Mucosa of rectum (tissue), 2 donors: ENCODE measurements around the gene USP43.
"Not testable (repeated sequence)": the region's sequence is repeated elsewhere in the genome, so short reads cannot be mapped to it uniquely, and the experiment has no call there.

Source experiments
- H3K27ac ChIP-seq, 2 donors: one replicate each; pipeline ENCODE4 v1.7.0; 2013; ENCODE audit warnings: inconsistent platforms in 2 of 2, low read depth in 2 of 2, low read length in 2 of 2
- H3K27me3 ChIP-seq, 2 donors: one replicate each; pipeline ENCODE4 v1.7.0; 2013; ENCODE audit warnings: low read length in 2 of 2; ENCODE audit not compliant: control insufficient read depth in 2 of 2, insufficient read depth in 2 of 2
- H3K36me3 ChIP-seq, 2 donors: one replicate each; pipeline ENCODE4 v1.7.0; 2013; ENCODE audit warnings: low read length in 2 of 2; ENCODE audit not compliant: control insufficient read depth in 2 of 2, insufficient read depth in 2 of 2
- H3K4me1 ChIP-seq, 2 donors: one replicate each; pipeline ENCODE4 v1.7.0; 2013; ENCODE audit warnings: low read length in 2 of 2, mild to moderate bottlenecking in 1 of 2; ENCODE audit not compliant: control insufficient read depth in 2 of 2, insufficient read depth in 2 of 2
- H3K4me3 ChIP-seq, 2 donors: one replicate each; pipeline ENCODE4 v1.7.0; 2013; ENCODE audit warnings: low read length in 2 of 2
- H3K9ac ChIP-seq, 2 donors: one replicate each; pipeline ENCODE4 v1.7.0; 2013; ENCODE audit warnings: low read length in 2 of 2, low read depth in 1 of 2, mild to moderate bottlenecking in 1 of 2
- H3K9me3 ChIP-seq, 2 donors: one replicate each; pipeline ENCODE4 v1.7.0; 2013; ENCODE audit warnings: low read length in 2 of 2; ENCODE audit not compliant: control insufficient read depth in 2 of 2
- donor health status: healthy.
- donor health status: Normal muscosa, but diverticular disease.

The USP43 gene

GRCh38 chr17:9644910-9645751 lies at the start of gene USP43:
USP43 (plus strand) TSS chr17:9645517; CDS start chr17:9645633, 116 bp downstream.
- Histone ChIP-seq H3K36me3 (no peaks in the 10 kb centered on the region), H3K27ac (peak within 1 kb of the TSS; percentile 97 to 98), H3K27me3 (peaks cover 0 to 7% of the 10 kb centered on the region in 2 donors)

GRCh38 chr17:9597638-9598037 lies 47.7 kb upstream of the USP43 start:
- H3K4me3 ChIP-seq, H3K9me3 ChIP-seq, H3K27me3 ChIP-seq, H3K36me3 ChIP-seq, H3K27ac ChIP-seq, H3K4me1 ChIP-seq, H3K9ac ChIP-seq: not testable (repeated sequence)

More at GRCh38 chr17:9644910-9645751, at the start of gene USP43:
- Histone ChIP-seq H3K4me1 (peaks cover 3 to 13% of the 10 kb centered on the region in 2 donors), H3K9me3 (no peaks in the 10 kb centered on the region), H3K4me3 (peak within 1 kb of the TSS; percentile 86 to 88), H3K9ac (peak within 1 kb of the TSS; percentile 92 to 94)

- Histone ChIP-seq H3K4me1 (no peaks in the 10 kb centered on the region), H3K27ac (no peak overlapping the region), H3K4me3 (no peak overlapping the region), H3K9me3 (no peaks in the 10 kb centered on the region), H3K36me3 (no peaks in the 10 kb centered on the region), H3K27me3 (no peaks in the 10 kb centered on the region), H3K9ac (no peak overlapping the region)
Observed at GRCh38 chr17:9598661-9599060, 46.7 kb upstream of the USP43 start.

- not testable (repeated sequence) for H3K27me3 ChIP-seq, H3K9me3 ChIP-seq, H3K27ac ChIP-seq, H3K4me1 ChIP-seq, H3K36me3 ChIP-seq, H3K4me3 ChIP-seq, H3K9ac ChIP-seq
Observed at GRCh38 chr17:9604583-9604982, 40.7 kb upstream of the USP43 start.

- Histone ChIP-seq H3K9ac (no peak overlapping the region), H3K27me3 (no peaks in the 10 kb centered on the region), H3K4me1 (no peaks in the 10 kb centered on the region), H3K27ac (no peak overlapping the region), H3K9me3 (no peaks in the 10 kb centered on the region), H3K4me3 (no peak overlapping the region), H3K36me3 (no peaks in the 10 kb centered on the region)
Observed at GRCh38 chr17:9606453-9606852, 38.9 kb upstream of the USP43 start.

DNA sequence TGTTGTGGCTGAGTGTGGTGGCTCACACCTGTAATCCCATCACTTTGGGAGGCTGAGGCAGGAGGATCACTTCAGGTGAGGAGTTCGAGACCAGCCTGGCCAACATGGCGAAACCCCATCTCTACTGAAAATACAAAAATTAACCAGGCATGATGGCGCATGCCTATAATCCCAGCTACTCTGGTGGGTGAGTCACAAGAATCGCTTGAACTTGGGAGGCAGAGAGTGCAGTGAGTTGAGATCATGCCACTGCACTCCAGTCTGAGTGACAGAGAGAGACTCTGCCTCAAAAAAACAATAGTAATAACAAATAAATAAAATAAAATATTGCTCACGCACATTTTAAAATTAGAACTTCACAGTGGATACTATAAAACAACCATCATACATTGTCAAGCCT lies 38.3 kb upstream of the USP43 start:
- H3K27me3 ChIP-seq, H3K4me3 ChIP-seq, H3K9me3 ChIP-seq, H3K4me1 ChIP-seq, H3K36me3 ChIP-seq, H3K9ac ChIP-seq, H3K27ac ChIP-seq: not testable (repeated sequence)

DNA sequence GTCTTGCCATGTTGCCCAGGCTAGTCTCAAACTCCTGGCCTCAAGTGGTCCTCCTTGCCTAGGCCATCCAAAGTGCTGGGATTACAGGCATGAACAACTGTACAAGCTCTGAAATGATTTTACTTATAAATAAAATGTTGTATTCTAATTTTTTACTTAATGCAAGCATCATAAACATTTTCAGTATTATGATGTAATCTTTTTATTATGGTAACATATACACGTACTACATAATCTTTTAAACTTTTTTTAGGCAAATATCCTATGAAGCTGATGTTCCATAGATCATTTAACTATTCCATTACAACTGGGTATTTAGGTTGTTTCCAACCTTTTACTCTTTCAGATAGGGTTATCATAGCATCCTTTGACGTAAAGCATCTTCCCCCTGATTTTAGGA lies 33.8 kb upstream of the USP43 start:
- Histone ChIP-seq H3K27ac (no peak overlapping the region), H3K27me3 (peaks cover 0 to 3% of the 10 kb centered on the region in 2 donors), H3K4me1 (no peaks in the 10 kb centered on the region), H3K36me3 (no peaks in the 10 kb centered on the region), H3K9ac (no peak overlapping the region), H3K4me3 (no peak overlapping the region), H3K9me3 (no peaks in the 10 kb centered on the region)

GRCh38 chr17:9612006-9612405 lies 33.3 kb upstream of the USP43 start:
- Histone ChIP-seq H3K4me1 (no peaks in the 10 kb centered on the region), H3K27ac (no peak overlapping the region), H3K9me3 (no peaks in the 10 kb centered on the region), H3K36me3 (no peaks in the 10 kb centered on the region), H3K4me3 (no peak overlapping the region), H3K27me3 (peaks cover 0 to 3% of the 10 kb centered on the region in 2 donors), H3K9ac (no peak overlapping the region)

GRCh38 chr17:9615486-9615885 lies 29.8 kb upstream of the USP43 start:
- no peak overlapping the region for H3K4me3 ChIP-seq
- H3K4me1 ChIP-seq, result no peaks in the 10 kb centered on the region

DNA sequence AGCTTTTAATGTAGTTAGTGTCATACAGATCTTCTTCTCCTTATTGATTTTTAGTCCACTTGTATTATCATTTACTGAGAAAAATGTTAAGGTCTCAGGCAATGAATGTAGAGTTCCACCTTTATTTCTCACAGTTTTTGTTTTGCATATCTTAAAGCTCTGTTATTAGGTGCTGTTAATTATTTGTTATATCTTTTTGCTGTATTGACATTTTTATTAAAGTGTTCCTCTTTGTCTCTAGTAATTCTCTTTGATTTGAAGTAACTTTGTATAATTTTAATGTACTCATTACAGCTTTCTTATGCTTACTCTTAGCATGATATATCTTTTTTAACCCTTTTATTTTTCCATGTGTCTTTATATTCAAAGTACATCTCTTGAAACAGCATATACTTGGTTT lies 22.4 kb upstream of the USP43 start:
- no peak overlapping the region for H3K9ac ChIP-seq
- H3K27ac ChIP-seq, result no peak overlapping the region
- no peaks in the 10 kb centered on the region for H3K4me1 ChIP-seq
- H3K36me3 ChIP-seq, result no peaks in the 10 kb centered on the region
- H3K9me3 ChIP-seq, result no peaks in the 10 kb centered on the region
- H3K27me3 ChIP-seq, result no peaks in the 10 kb centered on the region
- H3K4me3 ChIP-seq, result no peak overlapping the region

More at GRCh38 chr17:9615486-9615885, 29.8 kb upstream of the USP43 start:
- Histone ChIP-seq H3K9ac (no peak overlapping the region), H3K9me3 (no peaks in the 10 kb centered on the region), H3K36me3 (no peaks in the 10 kb centered on the region), H3K27ac (no peak overlapping the region), H3K27me3 (peaks cover 0 to 3% of the 10 kb centered on the region in 2 donors)
